ENCODE data around the gene GBE1.

GRCh38 chr3:81503026-81503425, 258.4 kb downstream of the GBE1 start:
- TF ChIP-seq CTCF (IDR thresholded peaks at IDR 0.05) (no peak), POLR2AphosphoS5 (IDR thresholded peaks at IDR 0.05; ENCODE audit: insufficient read depth in 1 of 2, low read depth in 1 of 2) (no peak), POLR2A (IDR thresholded peaks at IDR 0.05) (no peak)

All from vagina (tissue), 2 donors.